ENCODE data around the gene PLBD1. TPM values are rescaled to one million over a fixed set of nuclear protein-coding genes. Genes with fewer than 3 reads are reported as not detected.

The PLBD1 gene
- total RNA-seq, 2 donors from 2014 or later = not detected

DNA sequence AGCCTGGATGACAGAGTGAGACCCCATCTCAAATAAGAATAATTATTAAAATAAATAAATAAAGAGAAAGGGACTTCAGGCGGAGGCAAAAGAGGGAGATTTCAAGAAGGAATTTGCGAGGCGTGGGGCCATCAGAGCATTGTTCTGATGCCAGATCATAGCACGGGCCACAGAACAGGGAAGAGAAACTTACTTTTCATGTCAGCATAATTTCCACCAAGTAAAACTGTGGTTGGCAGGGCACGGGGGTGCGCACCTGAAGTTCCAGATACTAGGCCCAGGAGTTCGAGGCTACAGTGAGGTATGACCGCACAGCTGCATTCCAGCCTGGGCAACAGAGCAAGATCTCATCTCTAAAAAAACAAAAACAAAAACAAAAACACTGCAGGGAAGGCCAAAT is 11.0 kb upstream of the PLBD1 start:
- Mint-ChIP-seq H3K27me3 (peaks cover 4% of the 10 kb centered on the region), H3K36me3 (ENCODE audit: low read depth) (no peaks in the 10 kb centered on the region), H3K9me3 (no peaks in the 10 kb centered on the region), H3K4me3 (no peak overlapping the region), H3K27ac (no peak overlapping the region), H3K4me1 (peaks cover 5% of the 10 kb centered on the region)
- no peak for ATAC-seq (replicated peaks)

DNA sequence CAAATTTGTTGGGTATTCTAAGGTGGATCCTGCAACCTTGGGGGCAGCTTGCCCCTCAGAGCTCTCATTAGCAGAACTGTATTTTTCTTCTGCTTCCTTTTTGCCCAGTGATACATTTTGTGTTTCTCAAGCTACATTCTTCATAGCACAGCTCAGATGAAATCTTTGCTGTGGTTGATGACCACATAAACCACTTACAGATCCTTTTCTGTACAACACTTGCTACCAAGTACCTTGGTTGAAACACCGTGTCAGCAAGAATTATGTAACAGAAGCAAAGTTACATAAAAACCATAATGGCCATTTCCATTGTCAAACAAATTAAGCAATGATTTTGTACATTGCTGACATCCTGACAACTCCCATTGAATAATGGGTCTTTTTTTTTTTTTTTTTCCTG is 9.7 kb upstream of the PLBD1 start:
- no peak overlapping the region for H3K27ac Mint-ChIP-seq
- H3K9me3 Mint-ChIP-seq = no peaks in the 10 kb centered on the region
- peaks cover 8% of the 10 kb centered on the region for H3K27me3 Mint-ChIP-seq
- peaks cover 5% of the 10 kb centered on the region for H3K4me1 Mint-ChIP-seq
- ATAC-seq (replicated peaks) = peak; percentile 77
- peak overlapping the region; percentile 18 for H3K4me3 Mint-ChIP-seq
- no peaks in the 10 kb centered on the region for H3K36me3 Mint-ChIP-seq (ENCODE audit: low read depth)

DNA sequence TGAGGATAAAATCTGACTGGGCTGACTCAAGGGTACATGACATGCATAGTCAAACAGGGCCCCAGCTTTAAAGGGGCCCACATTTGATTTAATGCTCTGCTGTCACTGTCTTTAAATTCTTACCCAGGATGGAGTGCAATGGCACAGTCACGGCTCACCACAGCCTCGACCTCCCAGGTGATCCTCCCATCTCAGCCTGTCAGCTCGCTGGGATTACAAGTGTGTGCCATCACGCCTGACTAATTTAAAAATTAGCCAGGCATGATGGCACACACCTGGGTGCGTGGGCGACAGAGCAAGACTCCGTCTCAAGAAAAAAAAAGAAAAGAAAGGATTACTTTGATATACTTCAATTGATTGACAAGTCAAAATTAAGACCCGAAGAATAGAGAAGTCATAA is 9.2 kb upstream of the PLBD1 start:
- Mint-ChIP-seq H3K27me3 (peaks cover 8% of the 10 kb centered on the region), H3K27ac (no peak overlapping the region)

DNA sequence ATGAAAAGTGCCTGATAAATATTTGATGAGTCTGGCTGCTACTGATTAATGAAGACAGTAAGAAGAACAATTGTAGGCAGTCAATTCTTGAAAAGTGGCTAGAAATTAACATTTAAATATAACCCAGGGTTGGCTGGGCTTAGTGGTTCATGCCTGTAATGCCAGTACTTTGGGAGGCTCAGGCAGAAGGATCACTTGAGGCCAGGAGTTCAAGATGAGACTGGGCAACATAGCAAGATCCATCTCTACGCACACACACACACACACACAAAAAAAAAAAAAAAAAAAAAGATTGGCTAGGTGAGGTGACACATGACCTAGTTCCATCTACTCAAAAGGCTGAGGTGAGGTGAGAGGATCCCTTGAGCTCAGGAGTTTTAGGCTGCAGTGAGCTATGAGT is 7.9 kb upstream of the PLBD1 start:
- Mint-ChIP-seq H3K27ac (no peak overlapping the region), H3K9me3 (no peaks in the 10 kb centered on the region), H3K27me3 (peaks cover 9% of the 10 kb centered on the region), H3K4me1 (peaks cover 5% of the 10 kb centered on the region), H3K4me3 (no peak overlapping the region), H3K36me3 (ENCODE audit: low read depth) (no peaks in the 10 kb centered on the region)
- ATAC-seq (replicated peaks) = no peak

More for the DNA sequence above, 9.2 kb upstream of the PLBD1 start:
- peak overlapping the region; percentile 18 for H3K4me3 Mint-ChIP-seq
- peaks cover 5% of the 10 kb centered on the region for H3K4me1 Mint-ChIP-seq
- no peaks in the 10 kb centered on the region for H3K9me3 Mint-ChIP-seq
- no peaks in the 10 kb centered on the region for H3K36me3 Mint-ChIP-seq (ENCODE audit: low read depth)
- ATAC-seq (replicated peaks) = no peak

DNA sequence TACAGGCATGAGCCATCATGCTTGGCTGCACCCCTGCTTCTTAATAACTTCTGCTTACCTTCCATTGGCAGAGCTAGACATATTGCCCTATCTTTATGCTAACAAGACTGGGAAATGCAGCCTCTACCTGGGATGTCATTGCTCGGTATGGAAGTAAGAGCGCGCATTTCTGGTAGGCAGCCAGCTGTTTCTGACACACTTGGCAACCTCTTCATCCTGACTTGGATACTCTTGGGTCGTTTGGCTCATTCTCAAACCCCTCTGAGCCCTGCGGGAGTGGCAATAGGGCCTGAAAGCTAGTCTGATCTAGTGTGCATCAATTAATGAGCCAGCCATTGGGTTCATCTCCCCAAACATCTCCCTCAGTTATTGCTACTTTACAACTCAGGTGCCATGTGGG is 5.4 kb upstream of the PLBD1 start:
- no peak for ATAC-seq (replicated peaks)
- Mint-ChIP-seq H3K4me1 (peaks cover 8% of the 10 kb centered on the region), H3K27ac (no peak overlapping the region), H3K27me3 (peaks cover 20% of the 10 kb centered on the region), H3K4me3 (no peak overlapping the region), H3K36me3 (ENCODE audit: low read depth) (no peaks in the 10 kb centered on the region), H3K9me3 (no peaks in the 10 kb centered on the region)

DNA sequence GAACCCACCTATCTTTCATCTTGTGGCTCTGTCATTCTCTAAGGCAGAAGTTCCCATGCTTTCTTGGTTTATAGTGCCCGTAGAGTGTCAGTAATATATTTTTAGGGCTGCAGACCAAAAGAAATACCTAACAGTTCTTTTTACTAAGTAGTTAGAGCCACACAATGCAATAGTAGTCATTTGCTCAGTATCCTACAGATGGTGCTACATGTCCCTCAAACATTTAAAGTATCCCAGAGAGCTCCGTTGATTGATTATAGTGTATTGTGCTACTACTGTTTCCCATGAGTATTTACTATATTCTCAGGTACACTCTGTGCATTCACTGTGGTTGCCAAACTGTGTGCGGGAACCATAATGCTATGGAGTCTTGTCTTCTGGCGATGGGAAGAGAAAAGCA is 4.7 kb upstream of the PLBD1 start:
- no peak overlapping the region for H3K27ac Mint-ChIP-seq

DNA sequence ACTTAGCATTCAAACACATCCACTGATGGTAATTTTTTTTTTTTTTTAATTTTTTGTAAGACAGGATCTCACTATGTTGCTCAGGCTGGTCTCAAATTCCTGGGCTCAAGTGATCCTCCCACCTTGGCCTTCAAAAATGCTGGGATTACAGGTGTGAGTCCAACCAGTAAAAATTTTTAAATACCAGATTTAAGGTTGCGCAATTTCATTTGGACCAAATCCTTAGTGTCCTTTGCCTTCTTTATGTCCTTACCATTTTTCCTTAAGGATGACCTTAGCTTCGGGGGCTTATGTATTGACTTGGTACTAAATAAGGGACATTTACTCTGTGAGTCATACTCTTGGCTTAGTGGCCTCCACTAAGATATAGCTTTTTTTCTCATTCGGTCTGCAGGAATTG is 4.1 kb upstream of the PLBD1 start:
- Mint-ChIP-seq H3K4me1 (peaks cover 4% of the 10 kb centered on the region), H3K4me3 (no peak overlapping the region), H3K9me3 (no peaks in the 10 kb centered on the region), H3K27ac (no peak overlapping the region), H3K36me3 (ENCODE audit: low read depth) (no peaks in the 10 kb centered on the region), H3K27me3 (peaks cover 25% of the 10 kb centered on the region)
- no peak for ATAC-seq (replicated peaks)

More for the DNA sequence above, 4.7 kb upstream of the PLBD1 start:
- H3K4me3 Mint-ChIP-seq = no peak overlapping the region
- peaks cover 8% of the 10 kb centered on the region for H3K4me1 Mint-ChIP-seq
- ATAC-seq (replicated peaks) = no peak
- no peaks in the 10 kb centered on the region for H3K9me3 Mint-ChIP-seq
- peaks cover 22% of the 10 kb centered on the region for H3K27me3 Mint-ChIP-seq
- H3K36me3 Mint-ChIP-seq (ENCODE audit: low read depth) = no peaks in the 10 kb centered on the region

DNA sequence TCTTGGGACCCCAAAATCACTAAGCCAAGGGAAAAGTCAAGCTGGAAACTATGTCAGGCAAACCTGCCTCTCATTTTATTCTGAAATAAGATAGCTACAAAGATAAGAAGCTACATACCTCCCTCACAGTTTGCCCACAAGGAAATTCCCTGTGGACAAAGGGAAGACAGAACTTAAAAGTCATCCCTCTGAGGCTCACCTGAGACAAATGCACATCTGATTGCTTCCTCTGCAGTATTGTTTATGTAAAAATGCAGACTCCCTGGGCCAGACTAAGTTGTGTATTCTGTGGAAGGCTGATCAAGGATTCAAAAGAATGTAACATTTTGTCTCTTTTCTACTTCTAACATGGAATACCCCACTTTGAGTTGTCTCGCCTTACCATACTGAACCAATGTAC is 2.5 kb upstream of the PLBD1 start:
- Mint-ChIP-seq H3K27ac (no peak overlapping the region), H3K4me1 (peaks cover 4% of the 10 kb centered on the region), H3K9me3 (no peaks in the 10 kb centered on the region), H3K27me3 (peaks cover 33% of the 10 kb centered on the region), H3K4me3 (no peak overlapping the region), H3K36me3 (ENCODE audit: low read depth) (no peaks in the 10 kb centered on the region)
- ATAC-seq (replicated peaks) = no peak

DNA sequence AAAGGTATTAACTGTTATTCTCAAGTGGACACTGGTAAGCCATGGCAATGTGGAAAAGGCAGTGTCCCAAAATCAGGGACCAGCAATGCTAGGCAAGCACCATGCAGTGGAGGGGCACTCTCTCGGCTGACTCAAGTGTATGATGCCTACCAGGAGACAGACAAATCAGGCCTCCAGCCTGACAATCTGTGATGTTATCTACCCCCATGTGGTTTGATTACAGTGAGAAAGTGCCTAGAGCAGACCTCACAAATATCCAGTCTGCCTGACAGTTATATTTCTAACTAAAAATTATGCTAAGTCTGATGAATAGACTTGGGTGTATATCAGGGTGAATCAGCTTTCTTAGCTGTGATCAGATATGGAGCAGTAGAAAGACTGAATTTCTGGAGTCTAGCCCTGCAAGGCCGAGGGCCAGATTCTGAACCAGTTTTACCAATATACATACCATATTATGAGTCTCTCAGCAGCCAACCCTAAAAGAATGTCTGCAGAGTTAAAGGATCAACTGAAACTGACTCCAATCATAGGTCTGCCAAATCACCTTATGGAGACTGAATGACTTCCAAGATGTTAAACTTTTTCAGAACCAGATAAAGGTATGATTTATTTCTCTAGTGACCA is 3.2 kb downstream of the PLBD1 start:
- Mint-ChIP-seq H3K27ac (no peak overlapping the region), H3K4me3 (no peak overlapping the region), H3K27me3 (peaks cover 21% of the 10 kb centered on the region), H3K9me3 (no peaks in the 10 kb centered on the region), H3K4me1 (peaks cover 4% of the 10 kb centered on the region), H3K36me3 (ENCODE audit: low read depth) (no peaks in the 10 kb centered on the region)
- ATAC-seq (replicated peaks) = no peak

DNA sequence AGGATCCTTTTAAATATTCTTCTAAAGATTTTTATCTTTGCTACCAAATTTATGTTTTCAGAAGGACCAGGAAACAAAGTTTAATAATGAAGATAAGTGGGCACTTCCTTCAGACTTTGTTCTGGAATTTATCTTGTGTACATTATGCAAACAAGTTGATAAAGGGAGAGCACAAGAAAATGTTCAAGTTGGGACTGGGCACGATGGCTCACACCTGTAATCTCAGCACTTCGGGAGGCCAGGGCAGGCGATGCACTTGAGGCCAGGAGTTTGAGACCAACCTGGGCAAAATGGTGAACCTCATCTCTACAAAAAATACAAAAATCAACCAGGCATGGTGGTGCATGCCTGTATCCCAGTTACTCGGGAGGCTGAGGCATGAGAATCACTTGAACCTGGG is 4.6 kb downstream of the PLBD1 start:
- H3K4me1 Mint-ChIP-seq = peaks cover under 1% of the 10 kb centered on the region
- peaks cover 14% of the 10 kb centered on the region for H3K27me3 Mint-ChIP-seq
- ATAC-seq (replicated peaks) = no peak
- H3K9me3 Mint-ChIP-seq = no peaks in the 10 kb centered on the region
- no peak overlapping the region for H3K4me3 Mint-ChIP-seq
- no peak overlapping the region for H3K27ac Mint-ChIP-seq
- no peaks in the 10 kb centered on the region for H3K36me3 Mint-ChIP-seq (ENCODE audit: low read depth)

DNA sequence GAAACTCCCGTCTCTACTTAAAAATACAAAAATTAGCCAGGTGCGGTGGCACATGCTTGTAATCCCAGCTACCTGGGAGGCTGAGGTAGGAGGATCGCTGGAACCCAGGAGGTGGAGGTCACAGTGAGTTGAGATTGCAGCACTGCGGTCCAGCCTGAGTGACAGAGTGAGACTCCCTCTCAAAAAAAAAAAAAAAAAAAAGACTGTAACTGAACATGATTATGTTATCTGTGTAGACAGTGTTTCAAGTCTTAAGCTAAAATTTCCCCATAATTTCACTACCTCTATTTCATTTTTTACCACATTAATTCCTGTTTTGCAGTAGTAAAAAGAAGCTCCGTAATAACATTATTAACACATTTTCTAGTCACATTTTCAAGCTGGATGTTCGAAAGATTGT is 5.4 kb downstream of the PLBD1 start:
- no peaks in the 10 kb centered on the region for H3K36me3 Mint-ChIP-seq (ENCODE audit: low read depth)
- H3K27me3 Mint-ChIP-seq = peaks cover 13% of the 10 kb centered on the region
- H3K9me3 Mint-ChIP-seq = no peaks in the 10 kb centered on the region
- no peak overlapping the region for H3K4me3 Mint-ChIP-seq
- ATAC-seq (replicated peaks) = no peak
- H3K4me1 Mint-ChIP-seq = no peaks in the 10 kb centered on the region
- H3K27ac Mint-ChIP-seq = no peak overlapping the region

DNA sequence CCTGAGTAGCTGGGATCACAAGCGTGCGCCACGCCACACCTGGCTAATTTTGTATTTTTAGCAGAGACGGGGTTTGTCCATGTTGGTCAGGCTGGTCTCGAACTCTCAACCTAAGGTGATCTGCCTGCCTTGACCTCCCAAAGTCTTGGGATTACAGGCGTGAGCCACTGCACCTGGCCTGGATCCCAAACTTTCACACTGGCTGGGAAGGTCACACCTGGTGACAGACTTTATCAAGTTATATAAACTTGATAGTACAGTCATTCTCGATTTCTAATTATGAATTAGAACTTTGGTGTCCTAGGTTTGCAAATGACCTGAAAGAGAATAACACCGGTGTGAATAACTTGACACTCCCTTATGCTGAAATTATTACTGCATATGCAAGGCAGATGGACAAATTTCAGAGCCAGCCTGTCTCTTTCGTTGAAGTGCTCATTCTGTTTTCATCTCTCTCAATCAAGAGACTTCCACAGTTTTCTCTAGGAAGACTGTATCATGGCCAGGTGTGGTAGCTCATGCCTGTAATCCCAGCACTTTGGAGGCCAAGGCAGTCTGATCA is 5.9 kb downstream of the PLBD1 start:
- Mint-ChIP-seq H3K27ac (no peak overlapping the region), H3K4me3 (no peak overlapping the region), H3K27me3 (peaks cover 9% of the 10 kb centered on the region), H3K36me3 (ENCODE audit: low read depth) (no peaks in the 10 kb centered on the region), H3K4me1 (no peaks in the 10 kb centered on the region), H3K9me3 (no peaks in the 10 kb centered on the region)
- ATAC-seq (replicated peaks) = no peak

DNA sequence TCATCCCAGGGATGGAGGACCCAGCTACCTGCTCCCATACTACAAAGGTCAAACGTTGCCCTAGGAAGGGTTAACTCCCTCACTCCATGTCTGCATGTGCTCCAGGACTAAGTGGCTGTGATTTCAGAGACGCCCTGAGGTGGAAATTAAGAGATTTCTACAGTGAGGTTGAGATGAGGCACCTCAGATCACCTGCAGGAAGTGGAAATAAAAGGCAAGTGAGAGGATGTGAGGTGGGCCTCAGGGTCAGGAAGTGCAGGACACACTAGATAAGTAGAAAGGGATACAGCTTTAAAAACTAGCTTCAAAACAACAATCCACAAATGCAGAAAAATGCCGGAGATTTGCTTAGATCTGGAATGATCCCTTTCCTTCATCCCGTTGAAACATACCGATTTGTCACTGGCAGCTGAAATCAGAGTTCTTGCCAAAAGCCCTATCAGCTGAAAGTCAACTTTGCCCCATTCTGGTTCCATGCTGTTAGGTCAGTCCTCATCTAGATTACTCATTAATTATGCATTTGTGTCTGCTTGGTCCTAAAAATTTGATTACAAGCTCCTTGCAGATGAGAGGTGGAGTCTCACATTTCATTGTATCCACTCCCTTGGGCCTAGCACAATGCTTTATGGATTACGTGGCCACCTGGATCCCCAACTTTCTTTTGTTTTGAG is 6.6 kb downstream of the PLBD1 start:
- H3K4me3 Mint-ChIP-seq = no peak overlapping the region
- no peaks in the 10 kb centered on the region for H3K36me3 Mint-ChIP-seq (ENCODE audit: low read depth)
- H3K9me3 Mint-ChIP-seq = no peaks in the 10 kb centered on the region
- no peaks in the 10 kb centered on the region for H3K4me1 Mint-ChIP-seq
- ATAC-seq (replicated peaks) = no peak
- H3K27me3 Mint-ChIP-seq = peaks cover 7% of the 10 kb centered on the region
- no peak overlapping the region for H3K27ac Mint-ChIP-seq

DNA sequence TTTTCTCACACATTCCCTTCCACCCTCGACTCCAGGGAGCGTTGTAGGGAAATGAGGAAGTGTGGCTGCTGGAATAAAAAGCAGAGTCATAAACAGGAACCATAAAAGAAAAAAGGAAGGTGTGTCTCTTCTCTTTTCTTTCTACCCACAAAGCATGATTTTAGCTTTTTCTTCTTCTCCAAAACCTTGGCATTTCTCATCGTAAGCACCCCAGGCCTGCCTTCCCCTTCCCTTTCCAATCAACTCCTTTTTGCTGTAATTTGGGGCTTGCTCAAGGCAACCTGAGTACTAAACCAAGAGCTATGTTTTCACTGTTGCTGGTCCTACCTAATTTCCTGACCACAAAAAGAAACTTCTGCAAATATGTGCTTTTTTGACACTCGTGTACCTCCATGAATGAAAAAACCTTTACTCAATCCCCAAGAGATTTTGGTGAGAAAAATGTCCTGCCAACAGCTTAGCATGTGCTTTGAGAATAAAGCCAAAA is 9.2 kb downstream of the PLBD1 start:
- Mint-ChIP-seq H3K4me1 (no peaks in the 10 kb centered on the region), H3K27me3 (no peaks in the 10 kb centered on the region), H3K4me3 (no peak overlapping the region), H3K9me3 (no peaks in the 10 kb centered on the region), H3K27ac (no peak overlapping the region), H3K36me3 (ENCODE audit: low read depth) (no peaks in the 10 kb centered on the region)
- ATAC-seq (replicated peaks) = no peak

DNA sequence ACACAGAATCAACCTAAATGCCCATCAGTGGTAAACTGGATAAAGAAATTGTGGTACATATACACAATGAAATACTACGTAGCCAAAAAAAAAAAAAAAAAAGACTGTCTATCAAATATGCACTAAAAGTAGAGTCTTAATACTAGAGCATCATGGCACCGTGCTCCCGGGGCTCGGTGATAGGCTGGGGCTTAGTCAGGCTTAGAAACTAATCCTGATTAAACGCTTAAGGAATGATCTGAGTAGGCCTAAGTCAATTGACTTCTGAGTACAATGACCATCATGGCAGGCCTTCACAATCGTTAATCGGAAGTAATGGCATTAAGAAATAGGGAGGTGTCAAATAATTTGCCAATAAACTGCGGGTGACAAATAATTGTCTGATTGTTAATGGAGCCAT is 9.7 kb downstream of the PLBD1 start:
- H3K27ac Mint-ChIP-seq = no peak overlapping the region
- H3K9me3 Mint-ChIP-seq = no peaks in the 10 kb centered on the region
- no peak overlapping the region for H3K4me3 Mint-ChIP-seq
- H3K27me3 Mint-ChIP-seq = peaks cover under 1% of the 10 kb centered on the region
- no peaks in the 10 kb centered on the region for H3K4me1 Mint-ChIP-seq
- no peak for ATAC-seq (replicated peaks)
- no peaks in the 10 kb centered on the region for H3K36me3 Mint-ChIP-seq (ENCODE audit: low read depth)

Data from activated T-helper 17 cell treated with anti-CD3 and anti-CD28 coated beads, Interleukin-2, amount 50 U/mL, for 72 hours (primary cell).